Lung (tissue), 12 donors: ENCODE results near the gene LACC1. TPM values are rescaled to one million over a fixed set of nuclear protein-coding genes. Genes with fewer than 3 reads are reported as not detected.

Source experiments
- ATAC-seq: fragments of 200-7000 bp; cut with Tn5 transposase; one replicate; pipeline ENCODE4 v1.9.1; 2020; ENCODE audit warnings: moderate number of reproducible peaks; ENCODE audit not compliant: insufficient read depth, low FRiP score
- DNase-seq, 3 donors: peaks; one replicate each; pipeline ENCODE4 v3.0.0-alpha.2; 2013 to 2017
- H3K27ac ChIP-seq, 2 donors: one replicate each; pipeline ENCODE4 v1.5.1; 2013; ENCODE audit warnings: mild to moderate bottlenecking in 2 of 2, moderate library complexity in 2 of 2, control low read depth in 1 of 2, inconsistent platforms in 1 of 2, low read depth in 1 of 2, low read length in 1 of 2
- H3K27me3 ChIP-seq, 3 donors: one replicate each; pipeline ENCODE4 v1.5.1; 2013; ENCODE audit warnings: low read length in 2 of 3; ENCODE audit not compliant: control insufficient read depth in 3 of 3, insufficient read depth in 3 of 3
- H3K36me3 ChIP-seq, 4 donors: one replicate each; pipeline ENCODE4 v1.5.1; 2013; ENCODE audit warnings: low read length in 4 of 4, mild to moderate bottlenecking in 1 of 4, moderate library complexity in 1 of 4; ENCODE audit not compliant: control insufficient read depth in 4 of 4, insufficient read depth in 4 of 4
- H3K4me1 ChIP-seq, 5 donors: one replicate each; pipeline ENCODE4 v1.5.1; 2013; ENCODE audit warnings: low read length in 5 of 5, mild to moderate bottlenecking in 2 of 5, moderate library complexity in 1 of 5; ENCODE audit not compliant: control insufficient read depth in 5 of 5, insufficient read depth in 5 of 5
- H3K4me3 ChIP-seq: one replicate; pipeline ENCODE4 v1.5.1; 2013; ENCODE audit warnings: mild to moderate bottlenecking, control low read depth, moderate library complexity
- H3K9ac ChIP-seq, 2 donors: one replicate each; pipeline ENCODE4 v1.5.1; 2013; ENCODE audit warnings: low read length in 2 of 2, control low read depth in 1 of 2; ENCODE audit not compliant: insufficient read depth in 1 of 2
- H3K9me3 ChIP-seq, 4 donors: one replicate each; pipeline ENCODE4 v1.5.1; 2013; ENCODE audit warnings: low read length in 3 of 4, mild to moderate bottlenecking in 1 of 4, moderate library complexity in 1 of 4; ENCODE audit not compliant: control insufficient read depth in 4 of 4, insufficient read depth in 3 of 4
- CTCF ChIP-seq: IDR thresholded peaks from 2 replicates; pipeline ENCODE4 v1.5.1; 2012; ENCODE audit warnings: mild to moderate bottlenecking; ENCODE audit errors: control extremely low read depth, extremely low read depth
- WGBS, 2 donors: extraction: QIAGEN DNeasy Blood & Tissue Kit; methylation state at CpG; one replicate each; pipeline ENCODE4 v1.1.7; 2013; 5-methylcytosine and 5-hydroxymethylcytosine counted together
- polyA plus RNA-seq, 2 donors: library from polyadenylated mRNA; stranded (reverse); fragments of 200-250 nt; gene quantifications; one replicate each; pipeline ENCODE4 v1.2.1, GENCODE V29; 2013
- total RNA-seq, 2 donors: library from RNA; depleted of rRNA in 1 of 2; stranded (reverse); fragments of >200 nt in 1 of 2; gene quantifications; one replicate each; pipeline ENCODE4 v1.2.1, GENCODE V29; 2014 to 2021
- donor health status: control.
- donor health status: control.
- donor health status: Bipolar disorder and iron deficiency.
- donor health status: healthy.
- donor health status: DM: yes; HTN: yes; CAD: no.

The LACC1 gene
- total and polyA plus RNA-seq, 4 donors, result 4.9 to 11.0 (median 7.2) TPM

- 84 to 96% methylated on average over 1 of the region's 1 CpG for WGBS, 2 donors
- no peaks in the 10 kb centered on the region for H3K36me3 ChIP-seq
- no peak overlapping the region for H3K9ac ChIP-seq
- H3K27ac ChIP-seq, result no peak overlapping the region
- no peak for DNase-seq
- H3K27me3 ChIP-seq, result no peaks in the 10 kb centered on the region
- TF ChIP-seq CTCF, result no peak
- H3K4me3 ChIP-seq, result no peak overlapping the region
- no peaks in the 10 kb centered on the region for H3K4me1 ChIP-seq
- ATAC-seq, result no peak
- H3K9me3 ChIP-seq, result no peaks in the 10 kb centered on the region
Observed at GRCh38 chr13:43861863-43862262, 17.8 kb upstream of the LACC1 start.

- Histone ChIP-seq H3K4me3 (no peak overlapping the region), H3K36me3 (no peaks in the 10 kb centered on the region), H3K27ac (no peak overlapping the region), H3K27me3 (peaks cover 0 to under 1% (median 0%) of the 10 kb centered on the region in 3 donors), H3K9me3 (no peaks in the 10 kb centered on the region), H3K9ac (no peak overlapping the region), H3K4me1 (no peaks in the 10 kb centered on the region)
- DNase-seq (no peak), ATAC-seq (no peak)
- WGBS, 2 donors, result 96 to 97% methylated on average over 4 of the region's 4 CpGs
- no peak for TF ChIP-seq CTCF
Observed at GRCh38 chr13:43864921-43865320, 14.8 kb upstream of the LACC1 start.

GRCh38 chr13:43865892-43866291 lies 13.8 kb upstream of the LACC1 start:
- no peaks in the 10 kb centered on the region for H3K9me3 ChIP-seq
- DNase-seq (no peak), ATAC-seq (no peak)
- H3K27ac ChIP-seq, result no peak overlapping the region
- H3K4me1 ChIP-seq, result no peaks in the 10 kb centered on the region
- no peak overlapping the region for H3K9ac ChIP-seq
- 82 to 85% methylated on average over 4 of the region's 4 CpGs for WGBS, 2 donors
- peaks cover 0 to 4% (median 0%) of the 10 kb centered on the region in 3 donors for H3K27me3 ChIP-seq
- TF ChIP-seq CTCF, result no peak
- H3K36me3 ChIP-seq, result no peaks in the 10 kb centered on the region
- no peak overlapping the region for H3K4me3 ChIP-seq

GRCh38 chr13:43872181-43872580 lies 7.5 kb upstream of the LACC1 start:
- WGBS, 2 donors, result 77 to 90% methylated on average over 1 of the region's 1 CpG

More at GRCh38 chr13:43872181-43872580, 7.5 kb upstream of the LACC1 start:
- no peak for TF ChIP-seq CTCF
- H3K4me1 ChIP-seq, result no peaks in the 10 kb centered on the region
- no peak overlapping the region for H3K27ac ChIP-seq
- ATAC-seq (no peak), DNase-seq (peak in 2 of 3 donors; percentile 16 to 39)
- no peak overlapping the region for H3K9ac ChIP-seq
- H3K9me3 ChIP-seq, result no peaks in the 10 kb centered on the region
- H3K4me3 ChIP-seq, result no peak overlapping the region
- peaks cover 0 to 1% (median 0%) of the 10 kb centered on the region in 4 donors for H3K36me3 ChIP-seq
- peaks cover 0 to 4% (median 0%) of the 10 kb centered on the region in 3 donors for H3K27me3 ChIP-seq
